AG09319 (cell line): ENCODE data around the gene IFNG-AS1.

Experiments used
- DNase-seq: peaks from one replicate; pipeline ENCODE4 v3.0.0-alpha.2; 2010; ENCODE audit warnings: low read depth; ENCODE audit errors: extremely low read depth
- CTCF ChIP-seq: IDR thresholded peaks from 2 replicates; pipeline ENCODE4 v1.5.1; 2011; ENCODE audit warnings: low read depth, mild to moderate bottlenecking, inconsistent platforms, low read length, moderate library complexity

Gene IFNG-AS1

GRCh38 chr12:68007033-68007432, 17.8 kb downstream of the IFNG-AS1 start:
- TF ChIP-seq CTCF: no peak
- DNase-seq: peak; percentile 15

GRCh38 chr12:68007466-68007865, 18.2 kb downstream of the IFNG-AS1 start:
- no peak for TF ChIP-seq CTCF

GRCh38 chr12:68011206-68011881, 22.1 kb downstream of the IFNG-AS1 start:
- no peak for DNase-seq
- no peak for TF ChIP-seq CTCF

More at GRCh38 chr12:68007466-68007865, 18.2 kb downstream of the IFNG-AS1 start:
- peak; percentile 48 for DNase-seq

- TF ChIP-seq CTCF: no peak
- no peak for DNase-seq
Observed at GRCh38 chr12:68011882-68012207, 22.6 kb downstream of the IFNG-AS1 start.

- DNase-seq: no peak
- no peak for TF ChIP-seq CTCF
Observed at GRCh38 chr12:68012712-68013111, 23.5 kb downstream of the IFNG-AS1 start.

GRCh38 chr12:68013181-68013580, 23.9 kb downstream of the IFNG-AS1 start:
- no peak for TF ChIP-seq CTCF
- DNase-seq: no peak

- TF ChIP-seq CTCF: no peak
- DNase-seq: no peak
Observed at GRCh38 chr12:68016136-68016535, 26.9 kb downstream of the IFNG-AS1 start.
